ENCODE data around the gene SLC35D1. TPM values are rescaled to one million over a fixed set of nuclear protein-coding genes. Genes with fewer than 3 reads are reported as not detected.

The SLC35D1 gene
- total and polyA plus RNA-seq, 8 donors: 8.5 to 10.9 (median 9.3) TPM

GRCh38 chr1:67041841-67042503 is 12.0 kb downstream of the SLC35D1 start:
- intact Hi-C loops (cut with DNase I): no loop called here
- H3K4me1 ChIP-seq: no peaks in the 10 kb centered on the region
- DNase-seq (no peak), ATAC-seq (no peak)
- no peak for TF ChIP-seq CTCF (IDR thresholded peaks at IDR 0.05)
- no peaks in the 10 kb centered on the region for H3K27me3 ChIP-seq
- H3K9me3 ChIP-seq: no peaks in the 10 kb centered on the region
- peaks cover 0 to 91% of the 10 kb centered on the region in 2 donors for H3K36me3 ChIP-seq
- H3K27ac ChIP-seq: no peak overlapping the region
- H3K4me3 ChIP-seq: no peak overlapping the region

- Histone ChIP-seq H3K4me3 (no peak overlapping the region), H3K27ac (no peak overlapping the region), H3K36me3 (peaks cover 0 to 86% of the 10 kb centered on the region in 2 donors), H3K27me3 (no peaks in the 10 kb centered on the region), H3K4me1 (no peaks in the 10 kb centered on the region), H3K9me3 (no peaks in the 10 kb centered on the region)
- intact Hi-C loops (cut with DNase I): no loop called here
- TF ChIP-seq CTCF (IDR thresholded peaks at IDR 0.05): no peak
- no peak for ATAC-seq
- no peak for DNase-seq
Observed at GRCh38 chr1:67040405-67040804, 13.5 kb downstream of the SLC35D1 start.

GRCh38 chr1:67031859-67032247 is 22.1 kb downstream of the SLC35D1 start:
- no peaks in the 10 kb centered on the region for H3K4me1 ChIP-seq

DNA sequence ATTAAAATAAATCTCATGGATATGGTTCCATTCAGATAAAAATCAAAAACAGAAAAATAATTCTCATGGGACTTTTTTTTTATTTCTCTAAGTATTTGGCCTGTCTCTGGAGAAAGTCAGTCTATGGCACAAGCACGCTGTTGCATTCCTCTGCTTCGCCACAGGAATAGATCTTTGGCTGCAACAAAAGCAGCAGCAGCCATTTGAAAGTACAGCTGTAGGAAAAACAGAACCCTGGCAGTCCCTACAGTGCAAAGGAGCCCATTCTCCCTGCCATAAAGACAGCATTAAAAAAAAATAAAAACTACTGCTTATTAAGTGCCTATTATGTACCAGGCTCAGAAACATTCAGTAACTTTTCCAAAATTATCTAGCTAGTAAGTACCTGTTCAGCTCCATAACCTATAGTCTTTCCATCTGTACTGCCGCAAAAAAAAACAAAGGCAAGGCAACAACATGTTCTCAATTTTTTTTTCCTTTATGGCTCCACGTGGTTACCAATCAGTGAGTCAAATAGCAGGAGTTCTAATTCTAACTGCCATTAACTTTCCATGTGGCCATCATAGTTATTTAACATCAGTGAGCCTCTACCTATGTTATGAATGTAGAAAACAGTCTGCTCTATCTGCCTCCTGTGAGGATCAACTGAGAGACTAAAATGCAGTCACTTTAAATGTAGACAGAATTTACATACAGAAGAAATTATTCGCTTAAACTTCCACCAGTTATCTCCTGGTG is 22.7 kb downstream of the SLC35D1 start:
- no peaks in the 10 kb centered on the region for H3K4me1 ChIP-seq
- no peak for ATAC-seq
- H3K9me3 ChIP-seq: no peaks in the 10 kb centered on the region
- no peaks in the 10 kb centered on the region for H3K27me3 ChIP-seq
- no peak for TF ChIP-seq CTCF (IDR thresholded peaks at IDR 0.05)
- peaks cover 0 to 4% of the 10 kb centered on the region in 2 donors for H3K36me3 ChIP-seq
- no peak overlapping the region for H3K4me3 ChIP-seq
- intact Hi-C loops (cut with DNase I): no loop called here
- DNase-seq: no peak
- H3K27ac ChIP-seq: no peak overlapping the region

More at GRCh38 chr1:67031859-67032247, 22.1 kb downstream of the SLC35D1 start:
- H3K9me3 ChIP-seq: no peaks in the 10 kb centered on the region
- no peaks in the 10 kb centered on the region for H3K27me3 ChIP-seq
- no peak overlapping the region for H3K4me3 ChIP-seq
- TF ChIP-seq CTCF (IDR thresholded peaks at IDR 0.05): no peak
- DNase-seq: no peak
- intact Hi-C loops (cut with DNase I): no loop called here
- ATAC-seq: no peak
- H3K36me3 ChIP-seq: peaks cover 0 to 9% of the 10 kb centered on the region in 2 donors
- H3K27ac ChIP-seq: no peak overlapping the region

GRCh38 chr1:67029472-67029871 is 24.5 kb downstream of the SLC35D1 start:
- Histone ChIP-seq H3K27me3 (no peaks in the 10 kb centered on the region), H3K9me3 (no peaks in the 10 kb centered on the region), H3K4me3 (no peak overlapping the region), H3K4me1 (no peaks in the 10 kb centered on the region), H3K27ac (no peak overlapping the region), H3K36me3 (no peaks in the 10 kb centered on the region)
- intact Hi-C loops (cut with DNase I): no loop called here
- ATAC-seq: no peak
- no peak for TF ChIP-seq CTCF (IDR thresholded peaks at IDR 0.05)
- no peak for DNase-seq

Measured in left lung (tissue), 10 donors.